Measurements from ENCODE around the gene PPP4R1. TPM values are rescaled to one million over a fixed set of nuclear protein-coding genes. Genes with fewer than 3 reads are reported as not detected.

PPP4R1 gene
- total and polyA plus RNA-seq, 2 of the 4 experiments (the other 2 are of a cell fraction), result 80.6 to 123 TPM

Small RNA genes lying within 50 kb of the gene (microRNA-seq; reads per million reads assigned to microRNA genes)
- gene RNU2-27P (ENCODE audit: insufficient read depth, insufficient read length), result not detected
- not detected for gene RNU6-903P (ENCODE audit: insufficient read depth, insufficient read length)

Small RNA genes lying within 50 kb of the gene (small RNA-seq; reads per million reads assigned to genes)
- gene RNU2-27P (0 to 1.2 (median 0.04) reads per million in 5 experiments), gene RNU6-903P (0 reads per million in 5 experiments)

Other genes starting within 250 kb of the PPP4R1 start
- gene RALBP1, start 139.0 kb downstream of the PPP4R1 start, total RNA-seq (2012; rRNA removed), result 38.2 and 58.9 TPM in 2 replicates
- gene RALBP1, start 139.0 kb downstream of the PPP4R1 start, polyA plus RNA-seq (2012; rRNA removed), result 30.6 and 31.6 TPM in 2 replicates
- gene RAB31, start 93.7 kb upstream of the PPP4R1 start, total RNA-seq (2012; rRNA removed), result 26.9 and 28.9 TPM in 2 replicates
- 12.3 and 13.8 TPM in 2 replicates for gene RAB31, start 93.7 kb upstream of the PPP4R1 start, polyA plus RNA-seq (2012; rRNA removed)